WTC11 (cell line): ENCODE results near the gene CTNNA3.

Experiments
- ATF3 ChIP-seq: sonication (generic); formaldehyde crosslinking; conservative IDR thresholded peaks from 2 replicates; pipeline ENCODE4 v1.8.1; 2022; ENCODE audit warnings: mild to moderate bottlenecking, missing genetic modification reagents
- CREB1 ChIP-seq: sonication (generic); formaldehyde crosslinking; IDR thresholded peaks from 2 replicates; pipeline ENCODE4 v1.8.0; 2023; ENCODE audit warnings: mild to moderate bottlenecking, missing genetic modification reagents
- CTCF ChIP-seq: fragments of 200-600 bp; IDR thresholded peaks from 2 replicates; pipeline ENCODE4 v1.8.0; 2022; ENCODE audit warnings: antibody characterized with exemption
- JUN ChIP-seq: sonication (generic); formaldehyde crosslinking; IDR thresholded peaks from 2 replicates; pipeline ENCODE4 v1.8.0; 2023; ENCODE audit warnings: mild to moderate bottlenecking, missing genetic modification reagents
- NR1H2 ChIP-seq: sonication (generic); formaldehyde crosslinking; IDR thresholded peaks from 2 replicates; pipeline ENCODE4 v1.9.0; 2021; ENCODE audit warnings: mild to moderate bottlenecking, moderate library complexity, missing genetic modification reagents
- NR3C1 ChIP-seq: sonication (generic); formaldehyde crosslinking; conservative IDR thresholded peaks from 2 replicates; pipeline ENCODE4 v1.8.1; 2023; ENCODE audit warnings: low read depth, mild to moderate bottlenecking, missing genetic modification reagents
- TCF7 ChIP-seq: sonication (generic); formaldehyde crosslinking; IDR thresholded peaks from 2 replicates; pipeline ENCODE4 v1.8.0; 2022; ENCODE audit warnings: mild to moderate bottlenecking, low read depth, missing genetic modification reagents, moderate library complexity
- ZMAT4 ChIP-seq: fragments of 250-450 bp; sonication (Bioruptor Pico); IDR thresholded peaks from 2 replicates; pipeline ENCODE4 v1.9.0; 2021; ENCODE audit warnings: mild to moderate bottlenecking
- ZNF121 ChIP-seq: sonication (generic); formaldehyde crosslinking; IDR thresholded peaks from 2 replicates; pipeline ENCODE4 v1.8.0; 2023; ENCODE audit warnings: missing genetic modification reagents
- ZNF263 ChIP-seq: sonication (generic); formaldehyde crosslinking; IDR thresholded peaks from 2 replicates; pipeline ENCODE4 v1.8.1; 2022; ENCODE audit warnings: low read depth, mild to moderate bottlenecking, moderate library complexity, missing genetic modification reagents
- ZNF423 ChIP-seq: fragments of 250-450 bp; sonication (Bioruptor Pico); IDR thresholded peaks from 2 replicates; pipeline ENCODE4 v2.1.2; 2022; ENCODE audit warnings: mild to moderate bottlenecking, moderate library complexity
- ZNF512 ChIP-seq: sonication (generic); formaldehyde crosslinking; IDR thresholded peaks from 2 replicates; pipeline ENCODE4 v1.8.1; 2022; ENCODE audit warnings: missing genetic modification reagents, borderline replicate concordance

GRCh38 chr10:66162560-66163143 is 1533.3 kb downstream of the CTNNA3 start:
- TF ChIP-seq CTCF = no peak
- TF ChIP-seq NR3C1 (CRISPR knock-in tag) = no peak
- TF ChIP-seq NR1H2 = no peak
- TF ChIP-seq ATF3 (CRISPR knock-in tag) = no peak
- TF ChIP-seq ZMAT4 (CRISPR knock-in tag) = no peak
- no peak for TF ChIP-seq ZNF423 (CRISPR knock-in tag)
- TF ChIP-seq JUN = no peak
- no peak for TF ChIP-seq ZNF512 (CRISPR knock-in tag)
- TF ChIP-seq CREB1 (CRISPR knock-in tag) = no peak
- TF ChIP-seq ZNF121 (CRISPR knock-in tag) = no peak
- TF ChIP-seq ZNF263 (CRISPR knock-in tag) = no peak
- TF ChIP-seq TCF7 (CRISPR knock-in tag) = no peak
